Uterus (tissue), 4 donors: ENCODE results near the gene RASGRP1. TPM values are rescaled to one million over a fixed set of nuclear protein-coding genes. Genes with fewer than 3 reads are reported as not detected.

Source experiments
- DNase-seq, 2 donors: peaks; one replicate each; pipeline ENCODE4 v3.0.0-alpha.2; 2019 to 2020
- H3K27ac ChIP-seq, 2 donors: fragments of 200-600 bp; sonication (generic); 1 replicate in 1 of 2; 2 replicates in 1 of 2; pipeline ENCODE4 v1.5.1; 2016 to 2018
- H3K27me3 ChIP-seq, 2 donors: fragments of 200-600 bp; sonication (generic); one replicate each; pipeline ENCODE4 v1.5.1; 2018 to 2019; ENCODE audit warnings: control low read depth in 1 of 2
- H3K36me3 ChIP-seq, 2 donors: fragments of 200-600 bp; sonication (generic); one replicate each; pipeline ENCODE4 v1.5.1; 2019; ENCODE audit warnings: control low read depth in 1 of 2
- H3K4me1 ChIP-seq, 2 donors: fragments of 200-600 bp; sonication (generic); one replicate each; pipeline ENCODE4 v1.5.1; 2018 to 2019; ENCODE audit warnings: control low read depth in 1 of 2
- H3K4me3 ChIP-seq, 2 donors: fragments of 200-600 bp; sonication (generic); 1 replicate in 1 of 2; 2 replicates in 1 of 2; pipeline ENCODE4 v1.5.1; 2018 to 2019; ENCODE audit warnings: mild to moderate bottlenecking in 1 of 2
- H3K9me3 ChIP-seq, 2 donors: fragments of 200-600 bp; sonication (generic); one replicate each; pipeline ENCODE4 v1.5.1; 2019; ENCODE audit warnings: control low read depth in 1 of 2
- CTCF ChIP-seq, 4 experiments: fragments of 200-600 bp in 2 of 4; fragments of 450-650 bp in 2 of 4; sonication (generic) in 2 of 4; IDR thresholded peaks; one replicate each; pipeline ENCODE4 v1.5.1; 2016 to 2019; ENCODE audit warnings: antibody characterized with exemption in 4 of 4, mild to moderate bottlenecking in 2 of 4, moderate library complexity in 1 of 4
- POLR2A ChIP-seq, 2 donors: fragments of 450-650 bp; IDR thresholded peaks; one replicate each; pipeline ENCODE4 v1.6.1; 2016; ENCODE audit warnings: antibody characterized with exemption in 2 of 2, mild to moderate bottlenecking in 1 of 2, moderate library complexity in 1 of 2
- intact Hi-C: fragments of 100-400 bp; cut with DNase I; formaldehyde crosslinking; loops from one replicate; pipeline ENCODE4 v1.15.1; 2023; ENCODE audit warnings: low total_unique reads
- total RNA-seq, 4 donors: library from RNA; depleted of rRNA in 3 of 4; stranded (reverse); fragments of >200 nt in 3 of 4; gene quantifications; one replicate each; pipeline versions ENCODE4 v1.1.0 to v1.2.4, GENCODE V29; 2014 to 2023
- donor health status: DM: yes; HTN: yes; CAD: no.

The RASGRP1 gene
- total RNA-seq, 4 donors from 2014 or later: under 0.01 to 0.82 (median 0.48) TPM; not detected in 1

- Histone ChIP-seq H3K9me3 (no peaks in the 10 kb centered on the region), H3K4me3 (no peak overlapping the region), H3K27me3 (no peaks in the 10 kb centered on the region), H3K4me1 (peaks cover 0 to 3% of the 10 kb centered on the region in 2 donors), H3K27ac (no peak overlapping the region), H3K36me3 (no peaks in the 10 kb centered on the region)
- intact Hi-C loops: no loop called here
- TF ChIP-seq POLR2A (IDR thresholded peaks at IDR 0.05): no peak
- TF ChIP-seq CTCF (IDR thresholded peaks at IDR 0.05): no peak
- DNase-seq: no peak
Observed at GRCh38 chr15:38559636-38560307, 4.8 kb downstream of the RASGRP1 start.

- TF ChIP-seq POLR2A (IDR thresholded peaks at IDR 0.05): no peak
- TF ChIP-seq CTCF (IDR thresholded peaks at IDR 0.05): no peak
- Histone ChIP-seq H3K36me3 (no peaks in the 10 kb centered on the region), H3K27ac (no peak overlapping the region), H3K27me3 (no peaks in the 10 kb centered on the region), H3K9me3 (no peaks in the 10 kb centered on the region), H3K4me1 (no peaks in the 10 kb centered on the region), H3K4me3 (no peak overlapping the region)
- no peak for DNase-seq
- intact Hi-C loops: no loop called here
Observed at GRCh38 chr15:38559131-38559530, 5.5 kb downstream of the RASGRP1 start.

- H3K4me1 ChIP-seq: no peaks in the 10 kb centered on the region
- DNase-seq: no peak
- H3K4me3 ChIP-seq: no peak overlapping the region
- TF ChIP-seq CTCF (IDR thresholded peaks at IDR 0.05): no peak
- no peak for TF ChIP-seq POLR2A (IDR thresholded peaks at IDR 0.05)
- H3K27ac ChIP-seq: no peak overlapping the region
- H3K9me3 ChIP-seq: no peaks in the 10 kb centered on the region
- intact Hi-C loops: no loop called here
- no peaks in the 10 kb centered on the region for H3K27me3 ChIP-seq
- H3K36me3 ChIP-seq: no peaks in the 10 kb centered on the region
Observed at GRCh38 chr15:38558372-38559059, 6.1 kb downstream of the RASGRP1 start.

- TF ChIP-seq POLR2A (IDR thresholded peaks at IDR 0.05) (no peak), CTCF (IDR thresholded peaks at IDR 0.05) (no peak)
- Histone ChIP-seq H3K9me3 (no peaks in the 10 kb centered on the region), H3K36me3 (no peaks in the 10 kb centered on the region), H3K4me3 (no peak overlapping the region), H3K27me3 (no peaks in the 10 kb centered on the region), H3K27ac (no peak overlapping the region), H3K4me1 (no peaks in the 10 kb centered on the region)
- no peak for DNase-seq
- intact Hi-C loops: no loop called here
Observed at GRCh38 chr15:38557921-38558320, 6.7 kb downstream of the RASGRP1 start.

- intact Hi-C loops: no loop called here
- Histone ChIP-seq H3K4me1 (no peaks in the 10 kb centered on the region), H3K36me3 (no peaks in the 10 kb centered on the region), H3K27ac (no peak overlapping the region), H3K4me3 (no peak overlapping the region), H3K9me3 (no peaks in the 10 kb centered on the region), H3K27me3 (no peaks in the 10 kb centered on the region)
- TF ChIP-seq CTCF (IDR thresholded peaks at IDR 0.05) (no peak), POLR2A (IDR thresholded peaks at IDR 0.05) (no peak)
- no peak for DNase-seq
Observed at GRCh38 chr15:38555686-38556334, 8.8 kb downstream of the RASGRP1 start.
